B cell (primary cell): ENCODE data around the gene AAR2. TPM values are rescaled to one million over a fixed set of nuclear protein-coding genes. Genes with fewer than 3 reads are reported as not detected.

ENCODE experiments used
- ATAC-seq: fragments of 200-7000 bp; cut with Tn5 transposase; one replicate; pipeline ENCODE4 v1.10.0; 2021; ENCODE audit warnings: low read depth, mild to moderate bottlenecking, moderate number of reproducible peaks, moderate library complexity
- CTCF ChIA-PET: fragments of 350-600 bp; sonication (Branson Sonifier 250); formaldehyde crosslinking; loops from one replicate; lab custom pipeline; 2021; ENCODE audit warnings: antibody characterized with exemption, inconsistent platforms; lab: Charles Lee
- POLR2A ChIA-PET: fragments of 350-600 bp; sonication (Branson Sonifier 250); formaldehyde crosslinking; loops from one replicate; lab custom pipeline; 2021; ENCODE audit warnings: antibody characterized with exemption; lab: Charles Lee
- DNase-seq: peaks from one replicate; pipeline ENCODE4 v3.0.0; 2013
- H2AFZ ChIP-seq: 2 replicates; pipeline ENCODE4 v1.6.1; 2012; ENCODE audit warnings: mild to moderate bottlenecking, low read depth, low read length; ENCODE audit not compliant: insufficient read depth, poor library complexity, severe bottlenecking
- H3K27ac ChIP-seq, 2 donors: 1 replicate in 1 of 2; 2 replicates in 1 of 2; pipeline ENCODE4 v1.5.1; 2012 to 2013; ENCODE audit warnings: low read length in 2 of 2, mild to moderate bottlenecking in 2 of 2, moderate library complexity in 1 of 2
- H3K27me3 ChIP-seq, 4 experiments: fragments of 200-600 bp in 1 of 4; sonication (generic) in 1 of 4; replicated peaks in 1 of 4; 1 replicate in 2 of 4; 2 replicates in 2 of 4; pipeline versions ENCODE4 v1.6.1 to v1.7.0; 2013 to 2016; ENCODE audit warnings: low read length in 3 of 4, mild to moderate bottlenecking in 2 of 4, mixed read lengths in 1 of 4, moderate library complexity in 1 of 4; ENCODE audit not compliant: insufficient read depth in 4 of 4, control insufficient read depth in 3 of 4; ENCODE audit errors: control extremely low read depth in 1 of 4
- H3K36me3 ChIP-seq, 2 experiments: replicated peaks in 1 of 2; 1 replicate in 1 of 2; 2 replicates in 1 of 2; pipeline versions ENCODE4 v1.6.1 to v1.7.1; 2013; ENCODE audit warnings: low read length in 1 of 2; ENCODE audit not compliant: insufficient read depth in 2 of 2, control insufficient read depth in 1 of 2; ENCODE audit errors: control extremely low read depth in 1 of 2, extremely low read depth in 1 of 2
- H3K4me1 ChIP-seq, 2 donors: fragments of 200-600 bp in 1 of 2; sonication (generic) in 1 of 2; 1 replicate in 1 of 2; 2 replicates in 1 of 2; pipeline versions ENCODE4 v1.5.1 to v1.6.1; 2013 to 2017; ENCODE audit warnings: low read length in 2 of 2; ENCODE audit not compliant: control insufficient read depth in 2 of 2, insufficient read depth in 2 of 2
- H3K4me2 ChIP-seq: replicated peaks from 2 replicates; pipeline ENCODE3; 2012; ENCODE audit warnings: mild to moderate bottlenecking, low read depth, low read length; ENCODE audit not compliant: poor library complexity, severe bottlenecking
- H3K4me3 ChIP-seq, 5 experiments: fragments of 200-600 bp in 1 of 5; sonication (generic) in 1 of 5; 1 replicate in 3 of 5; 2 replicates in 2 of 5; pipeline versions ENCODE4 v1.5.1 to v1.7.0; 2011 to 2016; ENCODE audit warnings: low read length in 4 of 5, mild to moderate bottlenecking in 4 of 5, low read depth in 2 of 5, control low read depth in 1 of 5, moderate library complexity in 1 of 5; ENCODE audit not compliant: insufficient read depth in 1 of 5; ENCODE audit errors: control extremely low read depth in 1 of 5, extremely low read depth in 1 of 5
- H3K79me2 ChIP-seq: fragments of 200-600 bp; sonication (generic); one replicate; pipeline ENCODE4 v1.6.0; 2016; ENCODE audit warnings: low read length; ENCODE audit not compliant: control insufficient read depth, insufficient read depth
- H3K9ac ChIP-seq: fragments of 200-600 bp; sonication (generic); 2 replicates; pipeline ENCODE4 v1.6.1; 2017; ENCODE audit warnings: mild to moderate bottlenecking, low read length, moderate library complexity
- H3K9me3 ChIP-seq, 3 donors: one replicate each; pipeline versions ENCODE4 v1.6.1 to v1.7.1; 2013; ENCODE audit warnings: low read length in 2 of 3; ENCODE audit not compliant: control insufficient read depth in 2 of 3, insufficient read depth in 1 of 3; ENCODE audit errors: control extremely low read depth in 1 of 3
- H4K20me1 ChIP-seq: 2 replicates; pipeline ENCODE4 v1.6.0; 2012; ENCODE audit warnings: mild to moderate bottlenecking, low read length; ENCODE audit not compliant: insufficient read depth, control insufficient read depth, poor library complexity, severe bottlenecking
- H3K27ac Mint-ChIP-seq: one replicate; pipeline ENCODE4 v1.8.0; 2021; ENCODE audit warnings: mixed read lengths
- H3K27me3 Mint-ChIP-seq: one replicate; pipeline ENCODE4 v1.8.0; 2021; ENCODE audit warnings: mixed read lengths
- H3K4me1 Mint-ChIP-seq: one replicate; pipeline ENCODE4 v1.8.0; 2021; ENCODE audit warnings: mixed read lengths
- H3K4me3 Mint-ChIP-seq: one replicate; pipeline ENCODE4 v1.8.0; 2021; ENCODE audit warnings: mixed read lengths
- H3K9me3 Mint-ChIP-seq: one replicate; pipeline ENCODE4 v1.8.0; 2022; ENCODE audit warnings: mixed read lengths; ENCODE audit not compliant: insufficient read depth
- EZH2 ChIP-seq: IDR thresholded peaks from 2 replicates; pipeline ENCODE4 v1.6.1; 2012; ENCODE audit warnings: borderline replicate concordance, low read depth, mild to moderate bottlenecking, moderate library complexity, low read length; ENCODE audit not compliant: insufficient read depth, poor library complexity, severe bottlenecking
- WGBS: methylation state at CpG from one replicate; pipeline ENCODE4 v1.1.5; 2013; ENCODE audit warnings: missing lambda C conversion rate; ENCODE audit not compliant: insufficient coverage; 5-methylcytosine and 5-hydroxymethylcytosine counted together
- intact Hi-C: fragments of 100-400 bp; cut with micrococcal nuclease; formaldehyde crosslinking; loops from one replicate; pipeline ENCODE4 v1.10.0; 2022
- polyA plus RNA-seq: library from polyadenylated mRNA; depleted of rRNA; stranded (reverse); fragments of >200 nt; gene quantifications from 2 replicates; pipeline ENCODE4 v1.2.3, GENCODE V29; 2012
- total RNA-seq, 2 donors: library from RNA; stranded (reverse); fragments of 120-200 nt in 1 of 2; gene quantifications; 1 replicate in 1 of 2; 2 replicates in 1 of 2; pipeline versions ENCODE4 v1.2.3 to v1.2.4, GENCODE V29; 2013 to 2022
- TF ChIP-seq, protein P1 (sequence below): fragments of 200-600 bp; IDR thresholded peaks from one replicate; pipeline ENCODE4 v1.8.0; 2022; ENCODE audit warnings: antibody characterized with exemption, mild to moderate bottlenecking

Gene AAR2
- total and polyA plus RNA-seq, 2 donors (not counting 1 experiment from before 2014, with no cell fraction given) = 10.3 to 21.3 TPM

DNA sequence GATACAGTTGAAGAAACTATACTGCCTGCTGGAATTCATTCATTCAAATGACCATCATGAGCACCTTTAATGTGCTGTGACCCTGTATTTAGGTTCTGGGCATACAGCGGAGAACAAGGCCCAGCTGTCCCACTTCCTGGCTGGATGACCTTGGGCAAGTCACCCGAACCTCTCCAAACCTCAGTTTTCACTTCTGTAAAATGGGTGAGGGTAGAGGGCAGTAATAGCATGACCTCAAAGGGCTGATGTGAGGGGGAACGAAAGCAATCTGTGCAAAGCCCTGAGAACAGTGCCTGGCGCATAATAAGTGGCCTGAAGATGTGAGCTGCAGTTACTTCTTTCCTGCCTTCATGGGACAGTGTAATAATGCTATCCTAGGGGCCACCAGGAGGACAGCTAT, 20.5 kb upstream of the AAR2 start:
- Histone ChIP-seq H3K4me2 (no peak overlapping the region), H3K9me3 (no peaks in the 10 kb centered on the region), H3K36me3 (no peaks in the 10 kb centered on the region), H3K79me2 (no peaks in the 10 kb centered on the region), H3K27me3 (no peaks in the 10 kb centered on the region), H3K27ac (no peak overlapping the region), H3K4me1 (no peaks in the 10 kb centered on the region), H3K9ac (no peak overlapping the region), H2AFZ (no peak overlapping the region), H3K4me3 (no peak overlapping the region), H4K20me1 (no peaks in the 10 kb centered on the region)
- ChIA-PET POLR2A (no interaction called here), CTCF (interaction anchor here (1.1 to 2.1 kb wide), 4 partner anchors 8 to 703 kb away, joined by 3 to 9 read pairs (median 5); no protein-coding TSS in a partner anchor)
- DNase-seq (no peak), ATAC-seq (no peak)
- Mint-ChIP-seq H3K4me1 (no peaks in the 10 kb centered on the region), H3K27me3 (peaks cover 9% of the 10 kb centered on the region), H3K27ac (no peak overlapping the region), H3K9me3 (no peaks in the 10 kb centered on the region), H3K4me3 (no peak overlapping the region)
- intact Hi-C loops = no loop called here
- TF ChIP-seq, protein P1, sequence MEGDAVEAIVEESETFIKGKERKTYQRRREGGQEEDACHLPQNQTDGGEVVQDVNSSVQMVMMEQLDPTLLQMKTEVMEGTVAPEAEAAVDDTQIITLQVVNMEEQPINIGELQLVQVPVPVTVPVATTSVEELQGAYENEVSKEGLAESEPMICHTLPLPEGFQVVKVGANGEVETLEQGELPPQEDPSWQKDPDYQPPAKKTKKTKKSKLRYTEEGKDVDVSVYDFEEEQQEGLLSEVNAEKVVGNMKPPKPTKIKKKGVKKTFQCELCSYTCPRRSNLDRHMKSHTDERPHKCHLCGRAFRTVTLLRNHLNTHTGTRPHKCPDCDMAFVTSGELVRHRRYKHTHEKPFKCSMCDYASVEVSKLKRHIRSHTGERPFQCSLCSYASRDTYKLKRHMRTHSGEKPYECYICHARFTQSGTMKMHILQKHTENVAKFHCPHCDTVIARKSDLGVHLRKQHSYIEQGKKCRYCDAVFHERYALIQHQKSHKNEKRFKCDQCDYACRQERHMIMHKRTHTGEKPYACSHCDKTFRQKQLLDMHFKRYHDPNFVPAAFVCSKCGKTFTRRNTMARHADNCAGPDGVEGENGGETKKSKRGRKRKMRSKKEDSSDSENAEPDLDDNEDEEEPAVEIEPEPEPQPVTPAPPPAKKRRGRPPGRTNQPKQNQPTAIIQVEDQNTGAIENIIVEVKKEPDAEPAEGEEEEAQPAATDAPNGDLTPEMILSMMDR = no peak
- no peak for TF ChIP-seq EZH2
- 76% methylated on average over 4 of the region's 4 CpGs for WGBS

DNA sequence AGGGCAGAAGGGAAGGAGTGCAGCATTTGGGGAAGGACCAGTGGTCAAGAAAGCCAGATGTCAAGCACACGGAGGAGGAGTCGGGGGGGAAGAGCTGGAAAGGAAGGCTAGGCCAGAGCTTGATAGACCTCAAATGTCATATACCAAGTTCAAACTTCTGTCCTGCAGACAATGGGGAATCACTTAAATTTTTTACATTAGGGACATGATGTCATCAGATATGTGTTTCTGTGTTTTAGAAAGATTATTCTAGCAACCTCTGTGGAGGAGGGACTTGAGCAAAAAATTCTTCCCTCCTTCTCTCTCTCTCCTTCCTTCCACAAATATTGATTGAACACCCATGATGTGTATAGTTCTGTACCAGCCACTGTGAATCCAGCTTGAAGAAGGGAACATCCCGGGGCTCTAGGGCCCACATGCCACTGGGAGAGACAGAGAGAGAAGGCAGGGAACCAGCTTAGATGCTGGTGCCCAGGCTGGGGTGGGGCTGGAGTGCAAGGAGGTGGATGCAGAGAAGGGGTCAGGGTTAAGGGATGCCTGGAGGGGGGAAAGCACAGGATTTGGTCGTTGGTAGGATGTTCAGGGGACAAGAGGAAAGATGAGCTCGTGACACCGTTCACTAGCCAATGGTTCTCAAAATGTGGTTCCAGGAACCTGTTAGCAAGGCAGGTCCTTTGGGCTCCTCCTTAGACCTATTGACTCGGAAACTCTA, 19.8 kb upstream of the AAR2 start:
- Mint-ChIP-seq H3K27ac (no peak overlapping the region), H3K4me3 (no peak overlapping the region), H3K27me3 (peaks cover 14% of the 10 kb centered on the region), H3K9me3 (no peaks in the 10 kb centered on the region), H3K4me1 (no peaks in the 10 kb centered on the region)
- ATAC-seq = no peak
- DNase-seq = no peak
- intact Hi-C loops = no loop called here
- no peak overlapping the region for H3K27ac ChIP-seq
- WGBS = 80% methylated on average over 7 of the region's 7 CpGs
- no peak overlapping the region for H3K4me2 ChIP-seq
- no peaks in the 10 kb centered on the region for H4K20me1 ChIP-seq
- POLR2A ChIA-PET = no interaction called here
- no peaks in the 10 kb centered on the region for H3K9me3 ChIP-seq
- no peaks in the 10 kb centered on the region for H3K79me2 ChIP-seq
- no peak overlapping the region for H2AFZ ChIP-seq
- TF ChIP-seq EZH2 = no peak
- TF ChIP-seq, protein P1 = no peak
- H3K36me3 ChIP-seq = no peaks in the 10 kb centered on the region
- H3K27me3 ChIP-seq = no peaks in the 10 kb centered on the region
- H3K4me3 ChIP-seq = no peak overlapping the region
- H3K9ac ChIP-seq = no peak overlapping the region
- H3K4me1 ChIP-seq = no peaks in the 10 kb centered on the region
- CTCF ChIA-PET = interaction anchor here (0.9 to 2.1 kb wide), 7 partner anchors 9 to 703 kb away, joined by 3 to 9 read pairs (median 3); no protein-coding TSS in a partner anchor
